HG02973 (cell line): ENCODE results near the gene DCTN1.

ENCODE experiments used
- ATAC-seq: cut with Tn5 transposase; IDR thresholded peaks from one replicate; pipeline ENCODE4 v1.9.1; 2021; ENCODE audit warnings: moderate library complexity; ENCODE audit not compliant: unreplicated experiment

Gene DCTN1

DNA sequence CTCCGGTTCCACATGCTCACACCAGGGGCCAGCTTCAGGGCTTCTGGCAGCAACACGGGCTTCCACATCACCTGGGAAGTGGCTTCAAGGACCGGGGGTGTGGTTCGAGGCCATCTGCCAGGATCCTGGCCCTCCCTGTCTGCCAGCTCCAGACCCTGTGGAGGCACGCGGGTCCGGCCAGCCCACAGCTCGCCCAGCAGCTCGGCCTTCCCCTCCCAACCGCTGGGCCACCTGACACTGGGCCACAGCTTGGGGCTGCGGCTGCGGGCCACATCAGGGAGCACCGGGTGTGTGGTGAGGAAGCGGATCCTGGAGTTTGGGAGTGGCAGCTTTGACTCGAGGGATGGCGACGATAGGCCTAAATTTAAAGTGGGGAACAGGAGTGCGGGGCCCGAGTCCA lies 34.3 kb upstream of the DCTN1 start:
- no peak for ATAC-seq

DNA sequence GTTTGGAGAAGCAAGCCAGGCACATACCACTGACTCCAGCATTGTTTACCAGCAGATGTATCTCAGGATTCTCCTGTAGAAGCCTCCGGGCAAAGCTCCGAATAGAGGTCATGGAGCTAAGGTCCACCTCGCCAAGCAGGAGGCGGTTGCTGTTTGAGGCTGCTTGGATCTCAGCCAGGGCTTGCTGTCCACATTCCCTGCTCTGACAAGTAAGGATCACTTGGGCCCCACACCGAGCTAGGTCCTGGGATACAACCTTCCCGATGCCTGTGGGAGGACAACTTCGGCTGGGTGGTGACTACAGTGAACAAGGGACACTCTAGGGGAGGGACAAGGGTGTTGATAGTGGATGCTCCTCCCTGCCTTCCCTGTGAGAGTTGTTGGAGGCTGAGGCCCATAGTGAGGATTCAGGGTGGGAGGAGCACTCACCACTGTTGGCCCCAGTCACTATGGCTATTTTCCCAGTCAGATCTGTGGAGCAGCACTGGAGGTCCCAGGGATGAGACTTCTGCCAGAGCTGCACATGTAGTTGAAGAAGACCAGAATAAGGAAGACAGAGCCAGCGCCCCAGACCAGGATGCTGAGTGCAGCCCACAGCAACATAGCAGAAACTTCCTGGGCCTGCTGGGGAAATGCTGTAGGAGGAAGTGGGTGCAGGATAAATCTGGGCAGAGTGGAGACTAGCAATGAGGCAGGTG lies 33.0 kb upstream of the DCTN1 start:
- ATAC-seq: no peak

DNA sequence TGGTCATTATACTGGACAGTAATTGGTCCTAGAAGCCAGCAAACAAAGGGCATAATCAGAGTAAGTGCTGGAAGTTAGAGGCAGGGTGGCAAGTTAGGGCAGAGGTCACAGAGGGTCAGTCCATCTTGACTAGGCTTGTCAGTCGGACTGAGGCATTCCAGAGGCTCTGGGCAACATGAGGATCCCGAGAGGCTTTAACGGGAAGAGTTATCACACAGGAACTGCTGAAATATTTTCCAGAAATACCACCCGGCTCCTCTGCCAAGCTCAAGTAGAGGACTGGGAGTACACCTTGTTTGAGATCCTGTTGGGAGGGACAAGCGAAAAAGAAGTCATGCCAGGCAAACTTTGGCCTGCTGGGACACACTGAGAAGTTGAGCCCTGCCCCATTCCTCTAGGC lies 27.6 kb upstream of the DCTN1 start:
- no peak for ATAC-seq

DNA sequence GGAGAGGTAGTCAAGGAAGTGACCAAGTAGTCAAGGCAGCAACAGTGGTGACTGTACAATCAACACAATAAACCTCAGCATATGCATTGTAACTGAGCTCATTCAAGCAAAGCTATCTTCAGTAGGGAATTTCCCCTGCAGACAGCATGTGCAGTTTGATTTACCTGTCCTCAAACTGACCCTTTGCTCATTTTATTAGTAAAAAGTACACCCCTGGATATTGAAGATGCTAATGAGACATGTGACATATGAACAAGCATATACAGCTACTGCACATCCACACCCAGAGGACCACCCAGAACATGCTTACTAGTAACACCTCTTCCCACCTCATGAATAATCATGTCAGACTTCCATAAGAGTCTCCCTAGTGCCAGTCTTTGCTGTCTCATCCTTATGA lies 25.9 kb upstream of the DCTN1 start:
- ATAC-seq: peak; percentile 65

DNA sequence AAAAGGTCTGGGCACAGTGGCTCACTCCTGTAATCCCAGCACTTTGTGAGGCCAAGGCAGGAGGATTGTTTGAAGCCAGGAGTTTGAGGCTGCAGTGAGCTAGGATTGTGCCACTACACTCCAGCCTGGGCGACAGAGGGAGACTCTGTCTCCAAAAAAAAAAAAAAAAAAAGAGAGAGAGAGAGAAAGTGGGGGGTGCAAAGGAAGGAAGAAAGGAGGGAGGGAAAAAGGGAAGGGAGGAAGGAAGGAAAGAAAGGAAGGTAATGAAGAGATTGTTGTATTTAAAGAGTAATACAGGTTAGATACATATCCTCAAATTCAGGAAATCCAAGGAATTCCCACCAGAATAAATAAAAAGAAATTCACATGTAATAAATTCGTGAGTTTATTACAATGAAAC lies 21.8 kb upstream of the DCTN1 start:
- ATAC-seq: no peak

DNA sequence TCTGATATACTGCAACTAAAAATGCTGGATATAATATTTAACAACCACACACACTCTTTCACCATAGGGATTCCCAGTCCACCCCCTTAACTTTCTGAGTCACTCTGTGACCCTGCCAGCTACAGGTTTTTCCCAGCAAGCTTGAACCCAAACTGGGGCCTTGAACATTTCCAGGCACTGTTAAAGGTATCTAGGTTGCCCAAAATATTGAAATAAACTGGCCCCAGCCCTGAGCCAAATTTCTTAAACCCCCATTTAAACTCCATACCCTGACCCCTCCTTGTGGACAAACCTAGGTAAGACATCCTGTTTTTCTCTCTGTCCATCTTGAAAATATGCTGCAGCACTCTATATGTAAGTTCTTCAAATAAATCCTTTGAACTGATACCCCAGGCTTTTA lies 19.7 kb upstream of the DCTN1 start:
- no peak for ATAC-seq

DNA sequence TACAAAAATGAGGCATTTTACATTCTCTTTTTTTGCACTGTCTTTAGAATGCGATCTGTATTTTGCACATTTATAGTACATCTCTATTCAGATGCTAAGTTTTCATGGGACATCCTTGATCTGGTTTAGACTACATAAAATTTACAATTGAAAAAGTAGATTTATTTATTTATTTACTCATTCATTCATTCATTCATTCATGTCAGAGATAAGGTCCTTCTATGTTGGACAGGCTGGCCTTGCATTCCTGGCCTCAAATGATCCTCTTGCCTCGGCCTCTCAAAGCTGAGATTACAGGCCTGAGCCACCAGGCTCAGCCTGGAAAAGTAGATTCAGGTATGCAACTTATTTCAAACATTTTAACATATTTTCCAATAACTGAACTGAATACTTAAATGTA lies 16.0 kb upstream of the DCTN1 start:
- ATAC-seq: no peak

DNA sequence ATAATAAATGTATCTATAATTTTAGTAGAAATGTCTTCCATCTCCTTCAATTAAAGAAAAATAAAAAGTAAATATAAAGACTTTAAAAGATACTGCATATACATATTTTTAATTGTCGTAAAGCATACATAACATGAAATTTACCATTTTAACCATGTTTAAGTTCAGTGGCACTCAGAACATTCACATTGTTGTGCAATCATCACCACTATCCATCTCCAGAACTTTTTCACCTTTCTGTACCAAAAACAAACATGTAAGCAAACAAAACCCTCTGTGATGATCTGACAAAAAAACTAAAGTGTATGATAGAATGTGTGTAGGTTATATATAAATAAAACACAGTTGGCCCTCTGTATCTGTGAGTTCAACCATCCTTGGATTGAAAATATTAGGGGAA lies 13.4 kb upstream of the DCTN1 start:
- ATAC-seq: no peak

DNA sequence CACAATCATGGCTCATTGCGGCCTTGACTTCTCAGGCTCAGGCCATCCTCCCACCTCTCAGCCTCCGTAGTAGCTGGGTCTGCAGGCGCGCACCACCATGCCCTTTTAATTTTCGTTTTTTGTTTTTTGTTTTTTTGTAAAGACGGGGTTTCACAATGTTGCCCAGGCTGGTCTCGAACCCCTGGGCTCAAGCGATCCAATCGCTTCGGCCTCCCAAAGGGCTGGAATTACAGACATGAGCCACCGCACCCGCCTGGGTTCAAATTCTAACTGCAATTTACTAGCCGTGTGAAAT lies 12.3 kb upstream of the DCTN1 start:
- no peak for ATAC-seq

DNA sequence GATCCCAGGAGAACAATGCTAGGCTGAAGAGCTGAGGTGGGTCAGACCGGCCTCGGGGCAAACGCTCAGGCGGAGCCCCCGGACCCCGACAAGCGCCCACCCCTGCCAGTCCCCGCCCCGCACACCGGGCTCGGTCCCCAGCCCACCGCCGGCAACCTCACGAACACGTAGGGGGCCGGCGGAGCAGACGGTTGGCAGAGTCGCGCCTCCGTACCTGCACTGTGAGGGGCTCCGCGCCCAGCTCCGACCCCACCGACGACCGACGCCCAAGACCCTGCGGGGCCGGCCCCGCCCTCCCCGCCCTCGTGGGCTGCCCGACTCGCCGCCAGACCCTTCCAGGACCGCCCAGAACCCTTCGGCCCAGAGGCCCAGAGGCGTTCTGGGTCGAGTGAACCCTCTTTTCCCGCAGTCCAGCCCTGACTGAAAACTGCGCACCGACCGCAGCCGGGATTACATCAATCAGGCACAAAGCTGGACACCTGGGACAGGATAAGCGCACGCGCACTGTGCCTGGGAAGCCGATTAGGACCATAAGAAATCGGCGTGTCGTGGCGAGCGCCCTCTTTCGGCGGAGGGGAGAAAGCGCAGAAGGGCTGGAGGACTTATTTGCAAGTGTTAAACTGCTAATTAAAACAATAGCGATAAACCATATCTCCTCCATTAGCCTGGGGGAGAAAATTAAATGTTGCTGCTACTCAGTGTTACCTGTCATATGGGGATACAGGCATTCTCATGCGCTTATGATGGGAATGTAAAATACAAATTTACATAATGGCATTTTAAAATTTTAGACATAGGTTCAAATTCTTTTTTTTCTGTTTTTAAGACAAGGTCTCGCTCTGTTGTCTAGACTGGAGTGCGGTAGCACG lies 11.7 kb upstream of the DCTN1 start:
- peak; percentile 62 for ATAC-seq

DNA sequence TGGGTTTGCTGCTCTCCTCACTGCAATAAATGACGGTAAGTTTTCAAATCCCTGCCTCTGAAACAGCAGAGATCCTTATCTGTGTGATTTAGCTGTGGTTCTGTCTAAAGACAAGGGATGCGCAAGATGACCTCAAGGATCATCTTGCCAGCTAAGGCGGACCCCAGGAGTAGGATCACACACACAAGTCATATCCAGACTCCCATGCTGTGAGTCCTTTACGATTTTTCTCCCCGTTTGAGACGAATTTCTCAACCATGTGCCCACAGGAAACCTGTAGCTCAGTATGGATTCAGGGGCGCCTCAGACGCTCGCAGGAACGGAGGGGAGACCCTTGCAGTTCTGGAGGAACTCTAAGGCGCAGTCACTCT lies 11.1 kb upstream of the DCTN1 start:
- ATAC-seq: peak; percentile 10

DNA sequence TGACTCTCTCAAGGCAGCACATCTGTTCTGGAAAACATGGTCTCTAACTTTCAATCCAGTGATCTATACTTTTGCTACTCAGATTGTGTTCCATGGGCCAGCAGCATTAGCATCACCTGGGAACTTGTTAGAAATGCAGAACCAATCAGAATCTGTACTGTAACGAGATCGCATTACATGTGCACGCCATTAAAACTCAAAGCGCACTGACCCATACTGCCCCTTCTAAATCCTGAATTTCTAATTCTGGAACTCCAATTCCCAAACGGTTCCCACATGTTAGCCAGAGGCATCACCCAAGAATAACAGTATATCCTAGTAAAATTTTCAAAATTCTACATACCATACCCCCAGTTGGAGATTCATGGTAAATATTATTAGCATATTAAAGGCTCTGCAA lies 10.5 kb upstream of the DCTN1 start:
- no peak for ATAC-seq

DNA sequence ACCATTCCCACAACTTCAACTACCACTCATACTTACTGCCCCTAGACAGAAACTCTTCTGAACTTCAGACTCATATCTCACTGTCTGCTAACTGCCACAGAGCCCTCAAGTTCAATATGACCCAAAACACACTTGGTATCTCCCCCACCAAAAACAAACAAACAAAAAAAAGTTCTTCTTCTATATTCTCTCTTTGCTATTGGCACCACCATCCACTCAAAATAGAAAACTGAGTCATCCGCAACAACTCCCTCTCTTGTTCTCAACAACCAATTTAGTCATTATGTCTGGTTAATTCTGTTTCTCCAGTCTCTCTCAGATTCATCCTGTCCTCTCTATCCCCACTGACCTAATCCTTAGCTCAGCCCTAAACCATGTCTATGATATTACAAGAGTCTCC lies 7.2 kb upstream of the DCTN1 start:
- ATAC-seq: no peak

DNA sequence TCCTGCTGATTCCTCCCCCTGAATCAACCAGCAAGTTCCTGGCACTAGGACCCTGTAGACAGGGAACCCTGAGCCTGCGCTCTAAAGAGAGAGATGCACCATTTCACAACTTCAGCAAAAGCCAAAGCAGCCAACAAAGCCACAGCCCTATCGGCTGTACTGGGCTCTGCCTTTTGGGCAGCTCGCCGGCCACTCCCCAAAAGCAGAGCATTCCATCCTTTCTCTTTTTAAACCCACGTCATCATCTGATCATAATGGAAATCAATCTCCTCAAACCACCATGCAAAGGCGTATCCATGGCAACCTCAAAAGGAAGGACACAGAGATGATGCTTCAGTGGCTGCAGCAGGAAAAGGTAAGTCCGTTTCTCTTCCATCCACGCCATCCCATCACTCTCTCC lies 5.3 kb upstream of the DCTN1 start:
- ATAC-seq: no peak

DNA sequence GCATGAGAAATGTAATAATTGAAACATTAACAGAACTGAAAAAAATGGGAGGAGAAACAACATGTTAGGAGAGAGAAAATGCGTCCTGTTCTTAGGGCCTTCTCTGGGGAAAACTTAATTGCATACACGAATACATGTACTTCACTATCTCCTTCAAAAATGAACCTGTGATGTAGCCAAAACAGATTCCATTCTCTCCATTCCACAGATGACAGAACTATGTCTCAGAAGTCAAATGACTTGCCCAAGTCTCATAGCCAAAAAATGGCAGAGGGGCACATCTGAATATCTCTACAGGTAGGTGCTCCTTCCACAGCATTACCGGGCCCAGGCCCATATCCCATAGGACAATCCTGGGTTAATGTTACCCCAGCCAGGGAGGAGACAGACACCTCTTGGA lies 3.9 kb upstream of the DCTN1 start:
- ATAC-seq: no peak

DNA sequence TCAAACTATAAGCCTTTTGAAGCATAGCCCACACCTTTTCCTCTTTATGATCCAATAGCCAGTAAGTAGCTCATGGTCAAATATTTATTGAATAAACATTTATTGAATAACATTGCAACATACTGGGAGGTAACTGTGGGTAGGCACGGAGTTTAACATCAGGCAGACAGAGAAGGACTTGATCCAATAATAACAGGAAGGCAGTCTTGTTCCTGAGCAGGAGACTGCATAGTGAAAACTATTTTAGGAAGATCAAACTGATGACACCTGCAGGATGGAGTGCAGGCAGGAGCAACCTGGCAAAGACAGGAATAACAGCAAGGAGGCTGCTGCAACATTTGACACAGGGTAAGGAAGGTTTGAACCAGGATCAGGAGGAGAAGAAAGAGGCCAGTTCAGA lies 3.1 kb upstream of the DCTN1 start:
- ATAC-seq: no peak

DNA sequence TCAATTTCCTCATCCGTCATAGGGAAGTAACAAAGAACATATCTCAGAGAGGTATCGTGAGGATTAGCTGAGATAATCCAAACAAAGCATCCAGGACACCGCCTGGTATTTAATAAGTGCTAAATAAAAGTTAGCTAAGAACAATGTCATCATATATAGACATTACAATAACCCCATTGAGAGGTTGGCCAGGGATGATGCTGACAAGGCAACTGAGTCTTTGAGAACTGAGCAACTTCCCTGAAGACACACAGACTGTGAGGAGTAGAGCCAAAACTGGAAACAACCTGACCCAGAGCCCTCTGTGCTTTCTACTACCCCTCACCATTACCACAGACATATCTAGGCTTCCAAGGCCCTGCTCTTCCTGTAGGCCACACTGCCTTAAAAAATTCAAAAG lies 1.6 kb upstream of the DCTN1 start:
- ATAC-seq: no peak

DNA sequence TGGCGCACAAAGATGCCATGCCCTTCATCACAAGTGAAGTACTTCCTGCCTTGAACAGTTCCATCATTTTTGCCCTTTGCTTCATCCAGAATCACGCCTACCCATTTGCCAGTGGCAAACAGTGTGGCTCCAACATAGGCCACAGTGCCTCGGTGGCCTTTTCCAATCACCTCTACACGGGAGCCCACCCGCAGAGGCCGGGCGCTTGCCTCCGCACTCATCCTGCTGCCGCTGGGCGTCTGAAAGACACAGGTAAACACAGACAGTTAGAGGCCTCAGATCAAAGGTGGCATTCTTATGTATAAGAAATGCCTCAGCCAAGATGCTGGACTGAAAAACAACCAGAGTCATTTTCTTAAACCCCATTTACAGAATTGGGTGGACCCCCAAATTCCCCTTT lies 2.1 kb downstream of the DCTN1 start:
- no peak for ATAC-seq

DNA sequence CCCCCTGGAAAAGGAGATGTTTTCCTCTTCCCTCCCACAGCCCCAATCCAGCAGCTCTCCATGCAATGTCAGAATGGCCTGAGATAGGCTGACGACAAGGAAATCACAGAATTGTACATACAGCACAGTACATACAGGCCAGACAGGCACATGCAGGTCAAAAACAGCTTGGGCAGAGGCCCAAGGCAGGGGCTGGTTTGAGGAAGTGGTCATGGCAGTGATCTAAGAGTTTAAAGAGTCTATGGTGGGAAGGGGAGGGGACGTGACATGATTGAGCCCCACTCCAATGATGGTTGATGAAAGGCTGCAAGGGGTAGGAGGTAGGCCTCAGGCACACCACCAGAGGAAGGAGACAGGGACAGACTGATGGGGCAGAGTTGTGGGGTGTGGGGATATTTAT lies 4.3 kb downstream of the DCTN1 start:
- no peak for ATAC-seq

DNA sequence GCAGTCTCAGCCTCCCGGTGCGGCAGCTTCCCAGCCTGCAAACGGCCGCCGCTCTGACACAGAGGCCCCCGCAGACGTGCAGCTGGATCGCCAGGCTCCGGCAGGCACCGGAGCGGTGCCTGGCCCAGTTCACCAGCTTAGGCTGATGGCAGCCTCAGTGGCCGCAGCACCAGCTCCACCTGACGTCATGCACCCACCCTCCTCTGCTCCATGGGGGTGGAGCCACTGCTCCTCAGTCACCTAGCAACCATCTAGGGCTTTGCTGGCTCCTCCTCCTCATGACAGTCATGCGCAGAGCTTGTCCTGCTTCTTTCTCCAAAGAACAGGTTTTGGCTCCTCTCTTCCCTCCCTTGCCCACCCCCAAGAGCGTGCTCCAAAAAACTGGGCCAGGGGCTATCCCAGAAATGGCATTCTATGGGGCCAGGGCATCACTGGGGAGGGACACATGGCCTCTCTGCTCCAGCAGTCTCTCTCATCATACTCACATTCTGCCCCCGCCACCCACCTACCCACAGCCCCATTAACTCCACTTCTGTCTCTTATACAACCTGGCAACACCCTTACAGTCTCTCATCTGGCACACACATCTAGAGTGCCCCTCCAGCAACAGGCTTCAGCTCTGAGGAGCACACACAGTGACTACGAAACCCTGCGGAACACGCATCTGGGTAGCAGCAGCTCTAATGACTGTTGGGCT lies 5.5 kb downstream of the DCTN1 start:
- ATAC-seq: no peak

DNA sequence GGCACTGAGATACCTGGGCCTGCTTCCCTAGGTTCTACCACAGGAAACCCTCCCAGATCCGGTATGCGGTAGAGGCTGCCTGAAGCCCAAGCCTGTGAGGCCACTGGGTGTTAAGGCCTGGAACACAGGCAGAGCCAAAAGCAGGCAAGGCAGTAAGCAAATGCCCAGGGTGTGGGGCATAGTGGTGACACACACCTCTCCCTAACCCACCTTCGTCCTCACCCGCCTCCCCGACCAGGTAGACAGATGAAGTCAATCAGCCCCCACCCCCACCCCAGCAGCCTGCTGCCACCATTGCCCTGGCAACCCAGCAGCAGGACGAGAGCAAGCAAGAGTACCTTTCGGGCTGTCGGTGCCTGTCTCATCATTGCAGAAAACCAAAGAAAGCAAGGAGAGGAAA lies 6.1 kb downstream of the DCTN1 start:
- no peak for ATAC-seq

DNA sequence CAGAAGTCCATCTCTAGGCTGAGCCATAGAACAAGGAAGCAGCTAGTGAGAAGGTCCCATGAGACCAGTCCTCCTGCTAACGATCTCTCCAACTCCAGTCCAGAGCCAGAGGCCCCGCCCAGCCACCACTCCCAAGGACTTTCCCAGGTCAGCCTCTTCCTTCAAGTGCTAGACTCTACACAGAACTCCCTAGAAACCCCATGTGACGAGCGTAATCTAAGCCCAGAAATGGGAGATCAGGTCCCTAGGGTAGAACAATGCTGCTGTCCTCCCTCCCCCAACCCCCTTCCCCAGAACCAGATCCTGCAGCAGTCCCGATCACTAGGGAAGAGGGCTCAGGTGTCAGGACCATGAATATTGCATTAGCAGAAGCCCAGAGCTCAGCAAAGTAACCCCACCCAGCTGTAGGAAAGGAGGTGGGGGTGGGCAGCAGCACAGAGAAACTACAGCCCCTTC lies 6.9 kb downstream of the DCTN1 start:
- no peak for ATAC-seq
